ENCODE data around the gene RCAN2. TPM values are rescaled to one million over a fixed set of nuclear protein-coding genes. Genes with fewer than 3 reads are reported as not detected.

Gene RCAN2
- total RNA-seq, 6 donors from 2014 or later = 4.8 to 14.6 (median 9.1) TPM

- Histone ChIP-seq H3K27ac (no peak overlapping the region), H3K27me3 (no peaks in the 10 kb centered on the region), H3K36me3 (no peaks in the 10 kb centered on the region), H3K4me1 (no peaks in the 10 kb centered on the region), H3K9me3 (no peaks in the 10 kb centered on the region), H3K4me3 (no peak overlapping the region)
- no peak for TF ChIP-seq CTCF (IDR thresholded peaks at IDR 0.05)
- TF ChIP-seq POLR2A (IDR thresholded peaks at IDR 0.05) = no peak
- TF ChIP-seq EP300 (IDR thresholded peaks at IDR 0.05) = no peak
- TF ChIP-seq POLR2AphosphoS5 (IDR thresholded peaks at IDR 0.05) = no peak
- ATAC-seq (ENCODE audit: low FRiP score in 2 of 2) (no peak), DNase-seq (no peak)
Measured at GRCh38 chr6:46500382-46500781, 9.1 kb upstream of the RCAN2 start.

GRCh38 chr6:46491628-46492547, 639 bp upstream of the RCAN2 start:
- Histone ChIP-seq H3K27me3 (peaks cover 0 to 5% (median 3%) of the 10 kb centered on the region in 4 donors), H3K27ac (peak overlapping the region in 3 of 4 donors; percentile 21 to 78 (median 64)), H3K9me3 (no peaks in the 10 kb centered on the region), H3K4me3 (peak overlapping the region; percentile 6 to 74 (median 62)), H3K4me1 (peaks cover 5 to 22% (median 8%) of the 10 kb centered on the region in 4 donors), H3K36me3 (no peaks in the 10 kb centered on the region)
- DNase-seq (peak; percentile 41 to 84), ATAC-seq (ENCODE audit: low FRiP score in 2 of 2) (peak; percentile 80 to 82)
- TF ChIP-seq POLR2A (IDR thresholded peaks at IDR 0.05) (no peak), EP300 (IDR thresholded peaks at IDR 0.05) (no peak), CTCF (IDR thresholded peaks at IDR 0.05) (peak in 4 of 6 experiments; percentile 39 to 54 (median 47))
- WGBS, 2 donors = 11 to 15% methylated on average over 17 to 23 of the region's 30 CpGs

- Histone ChIP-seq H3K4me3 (peak overlapping the region; percentile 6 to 74 (median 62)), H3K27me3 (peaks cover 0 to 5% (median 3%) of the 10 kb centered on the region in 4 donors), H3K4me1 (peaks cover 5 to 22% (median 8%) of the 10 kb centered on the region in 4 donors), H3K9me3 (no peaks in the 10 kb centered on the region), H3K27ac (peak overlapping the region in 2 of 4 donors; percentile 64 to 78), H3K36me3 (no peaks in the 10 kb centered on the region)
- WGBS, 2 donors = 16 to 17% methylated on average over 21 of the region's 56 CpGs
- peak in 1 of 2 donors; percentile 1 for ATAC-seq (ENCODE audit: low FRiP score in 2 of 2)
- no peak for TF ChIP-seq POLR2AphosphoS5 (IDR thresholded peaks at IDR 0.05)
- no peak for TF ChIP-seq EP300 (IDR thresholded peaks at IDR 0.05)
- TF ChIP-seq POLR2A (IDR thresholded peaks at IDR 0.05) = no peak
- TF ChIP-seq CTCF (IDR thresholded peaks at IDR 0.05) = no peak
- peak; percentile 29 to 52 for DNase-seq
Measured at GRCh38 chr6:46490425-46491200, 636 bp downstream of the RCAN2 start.

GRCh38 chr6:46486181-46486580, 5.1 kb downstream of the RCAN2 start:
- H3K4me3 ChIP-seq = no peak overlapping the region
- TF ChIP-seq CTCF (IDR thresholded peaks at IDR 0.05) (no peak), POLR2A (IDR thresholded peaks at IDR 0.05) (no peak), POLR2AphosphoS5 (IDR thresholded peaks at IDR 0.05) (no peak), EP300 (IDR thresholded peaks at IDR 0.05) (no peak)
- H3K36me3 ChIP-seq = no peaks in the 10 kb centered on the region
- peaks cover 0 to 11% (median 8%) of the 10 kb centered on the region in 4 donors for H3K4me1 ChIP-seq
- 58 to 78% methylated on average over 3 of the region's 3 CpGs for WGBS, 2 donors
- ATAC-seq (ENCODE audit: low FRiP score in 2 of 2) = no peak
- H3K27me3 ChIP-seq = peaks cover 0 to 3% (median under 1%) of the 10 kb centered on the region in 4 donors
- no peak overlapping the region for H3K27ac ChIP-seq
- no peak for DNase-seq
- H3K9me3 ChIP-seq = no peaks in the 10 kb centered on the region

Data from upper lobe of left lung (tissue), 6 donors.